H9 (cell line): ENCODE measurements around the gene GLUL. TPM values are rescaled to one million over a fixed set of nuclear protein-coding genes. Genes with fewer than 3 reads are reported as not detected.

ENCODE experiments used
- DNase-seq: peaks from one replicate; pipeline ENCODE4 v3.0.0-alpha.2; 2017
- H2AFZ ChIP-seq: one replicate; pipeline ENCODE4 v1.6.1; 2013; ENCODE audit warnings: mild to moderate bottlenecking, low read length, control low read depth, moderate library complexity
- H2AK5ac ChIP-seq: 2 replicates; pipeline ENCODE4 v1.6.1; 2013; ENCODE audit warnings: low read length, control low read depth, mixed read lengths; ENCODE audit not compliant: insufficient read length
- H2BK120ac ChIP-seq: one replicate; pipeline ENCODE4 v1.6.1; 2013; ENCODE audit warnings: low read depth, mild to moderate bottlenecking, low read length, control low read depth, inconsistent platforms; ENCODE audit not compliant: poor library complexity, severe bottlenecking
- H2BK12ac ChIP-seq: 2 replicates; pipeline ENCODE4 v1.6.1; 2013; ENCODE audit warnings: low read length, control low read depth, mixed read lengths, low read depth; ENCODE audit not compliant: insufficient read length
- H2BK15ac ChIP-seq: 2 replicates; pipeline ENCODE4 v1.6.1; 2013; ENCODE audit warnings: low read depth, low read length, control low read depth
- H2BK20ac ChIP-seq: one replicate; pipeline ENCODE4 v1.6.1; 2013; ENCODE audit warnings: low read depth, mild to moderate bottlenecking, low read length, control low read depth, inconsistent platforms; ENCODE audit not compliant: poor library complexity, severe bottlenecking
- H2BK5ac ChIP-seq: 2 replicates; pipeline ENCODE4 v1.6.1; 2013; ENCODE audit warnings: low read length, control low read depth, mixed read lengths; ENCODE audit not compliant: insufficient read length
- H3K14ac ChIP-seq: 2 replicates; pipeline ENCODE4 v1.6.1; 2013; ENCODE audit warnings: low read length, control low read depth; ENCODE audit not compliant: insufficient read depth
- H3K18ac ChIP-seq: 2 replicates; pipeline ENCODE4 v1.6.1; 2013; ENCODE audit warnings: low read depth, mild to moderate bottlenecking, mixed read lengths, low read length, control low read depth; ENCODE audit not compliant: insufficient read length
- H3K23ac ChIP-seq: 2 replicates; pipeline ENCODE4 v1.6.1; 2013; ENCODE audit warnings: low read length, control low read depth, mixed read lengths, low read depth; ENCODE audit not compliant: insufficient read length
- H3K23me2 ChIP-seq: 2 replicates; pipeline ENCODE4 v1.6.1; 2013; ENCODE audit warnings: low read depth, mild to moderate bottlenecking, mixed read lengths, low read length, control low read depth; ENCODE audit not compliant: insufficient read length, poor library complexity, severe bottlenecking
- H3K27ac ChIP-seq: 2 replicates; pipeline ENCODE4 v1.5.1; 2013; ENCODE audit warnings: low read length, control low read depth, mixed read lengths, low read depth; ENCODE audit not compliant: insufficient read length
- H3K27me3 ChIP-seq: 2 replicates; pipeline ENCODE4 v1.6.1; 2013; ENCODE audit warnings: low read length, control low read depth, inconsistent platforms; ENCODE audit not compliant: insufficient read depth
- H3K4ac ChIP-seq: 2 replicates; pipeline ENCODE4 v1.6.1; 2013; ENCODE audit warnings: low read depth, mild to moderate bottlenecking, control low read depth, inconsistent platforms, low read length, moderate library complexity
- H3K4me1 ChIP-seq: 2 replicates; pipeline ENCODE4 v1.6.1; 2013; ENCODE audit warnings: low read length, control low read depth, inconsistent platforms; ENCODE audit not compliant: insufficient read depth
- H3K4me2 ChIP-seq: 2 replicates; pipeline ENCODE4 v1.6.1; 2013; ENCODE audit warnings: low read length, control low read depth, mixed read lengths; ENCODE audit not compliant: insufficient read length, insufficient read depth
- H3K56ac ChIP-seq: 2 replicates; pipeline ENCODE4 v1.6.1; 2013; ENCODE audit warnings: low read depth, mild to moderate bottlenecking, mixed read lengths, low read length, control low read depth; ENCODE audit not compliant: insufficient read length
- H3K79me1 ChIP-seq: 2 replicates; pipeline ENCODE4 v1.6.1; 2013; ENCODE audit warnings: low read depth, mild to moderate bottlenecking, moderate library complexity, low read length, control low read depth, inconsistent platforms; ENCODE audit not compliant: insufficient read depth, poor library complexity, severe bottlenecking
- H3K79me2 ChIP-seq: 2 replicates; pipeline ENCODE4 v1.6.1; 2013; ENCODE audit warnings: low read length, control low read depth, inconsistent platforms; ENCODE audit not compliant: insufficient read depth
- H3K9ac ChIP-seq: 2 replicates; pipeline ENCODE4 v1.6.1; 2013; ENCODE audit warnings: low read length, control low read depth, mixed read lengths; ENCODE audit not compliant: insufficient read length; ENCODE audit errors: extremely low read depth
- H3K9me3 ChIP-seq: one replicate; pipeline ENCODE4 v1.6.1; 2013; ENCODE audit warnings: low read depth, low read length, inconsistent platforms; ENCODE audit not compliant: control insufficient read depth
- H3T11ph ChIP-seq: one replicate; pipeline ENCODE4 v1.6.1; 2013; ENCODE audit warnings: mild to moderate bottlenecking, low read length, control low read depth, inconsistent platforms
- H4K20me1 ChIP-seq: one replicate; pipeline ENCODE4 v1.6.1; 2013; ENCODE audit not compliant: control insufficient read depth, insufficient read length, insufficient read depth
- H4K5ac ChIP-seq: 2 replicates; pipeline ENCODE4 v1.6.1; 2013; ENCODE audit warnings: low read depth, mild to moderate bottlenecking, mixed read lengths, low read length, control low read depth; ENCODE audit not compliant: insufficient read length
- H4K8ac ChIP-seq: replicated peaks from 2 replicates; pipeline ENCODE4 v1.6.1; 2013; ENCODE audit warnings: low read length, control low read depth, mixed read lengths, low read depth; ENCODE audit not compliant: insufficient read length
- H4K91ac ChIP-seq: 2 replicates; pipeline ENCODE4 v1.6.1; 2013; ENCODE audit warnings: low read depth, mild to moderate bottlenecking, moderate library complexity, mixed read lengths, low read length, control low read depth; ENCODE audit not compliant: insufficient read length
- H3K27ac Mint-ChIP-seq, 3 experiments: 2 replicates in 2 of 3; 3 replicates in 1 of 3; pipeline ENCODE4 v1.8.0; 2020 to 2021; ENCODE audit warnings: mixed read lengths in 3 of 3, mild to moderate bottlenecking in 1 of 3, moderate library complexity in 1 of 3
- H3K27me3 Mint-ChIP-seq: 2 replicates; pipeline ENCODE4 v1.8.0; 2021; ENCODE audit warnings: low read depth, mild to moderate bottlenecking, moderate library complexity, mixed read lengths
- H3K36me3 Mint-ChIP-seq, 3 experiments: 2 replicates in 2 of 3; 3 replicates in 1 of 3; pipeline ENCODE4 v1.8.0; 2020 to 2021; ENCODE audit warnings: low read depth in 3 of 3, mixed read lengths in 3 of 3; ENCODE audit not compliant: insufficient read depth in 1 of 3
- H3K4me1 Mint-ChIP-seq, 2 experiments: 2 replicates each; pipeline ENCODE4 v1.8.0; 2020; ENCODE audit warnings: mixed read lengths in 2 of 2
- H3K4me3 Mint-ChIP-seq, 2 experiments: 2 replicates in 1 of 2; 3 replicates in 1 of 2; pipeline ENCODE4 v1.8.0; 2020 to 2021; ENCODE audit warnings: mild to moderate bottlenecking in 2 of 2, mixed read lengths in 2 of 2, moderate library complexity in 1 of 2
- H3K9me3 Mint-ChIP-seq, 2 experiments: 2 replicates in 1 of 2; 3 replicates in 1 of 2; pipeline ENCODE4 v1.8.0; 2020; ENCODE audit warnings: mild to moderate bottlenecking in 2 of 2, mixed read lengths in 2 of 2, moderate library complexity in 1 of 2
- CTCF ChIP-seq: fragments of 200-600 bp; sonication (generic); conservative IDR thresholded peaks from 3 replicates; pipeline ENCODE4 v1.8.0; 2021; ENCODE audit warnings: antibody characterized with exemption, mild to moderate bottlenecking
- WGBS: extraction: QIAGEN DNeasy Blood & Tissue Kit; methylation state at CpG from one replicate; pipeline ENCODE4 v1.1.7; 2013; ENCODE audit warnings: missing lambda C conversion rate, low lambda C conversion rate, mixed read lengths; ENCODE audit not compliant: insufficient read length; ENCODE audit errors: extremely low coverage; 5-methylcytosine and 5-hydroxymethylcytosine counted together
- total RNA-seq: library from RNA; stranded (reverse); gene quantifications from 2 replicates; pipeline ENCODE4 v1.2.1, GENCODE V29; 2021

Gene GLUL
- total RNA-seq, 1 experiment from 2014 or later = 332 TPM

DNA sequence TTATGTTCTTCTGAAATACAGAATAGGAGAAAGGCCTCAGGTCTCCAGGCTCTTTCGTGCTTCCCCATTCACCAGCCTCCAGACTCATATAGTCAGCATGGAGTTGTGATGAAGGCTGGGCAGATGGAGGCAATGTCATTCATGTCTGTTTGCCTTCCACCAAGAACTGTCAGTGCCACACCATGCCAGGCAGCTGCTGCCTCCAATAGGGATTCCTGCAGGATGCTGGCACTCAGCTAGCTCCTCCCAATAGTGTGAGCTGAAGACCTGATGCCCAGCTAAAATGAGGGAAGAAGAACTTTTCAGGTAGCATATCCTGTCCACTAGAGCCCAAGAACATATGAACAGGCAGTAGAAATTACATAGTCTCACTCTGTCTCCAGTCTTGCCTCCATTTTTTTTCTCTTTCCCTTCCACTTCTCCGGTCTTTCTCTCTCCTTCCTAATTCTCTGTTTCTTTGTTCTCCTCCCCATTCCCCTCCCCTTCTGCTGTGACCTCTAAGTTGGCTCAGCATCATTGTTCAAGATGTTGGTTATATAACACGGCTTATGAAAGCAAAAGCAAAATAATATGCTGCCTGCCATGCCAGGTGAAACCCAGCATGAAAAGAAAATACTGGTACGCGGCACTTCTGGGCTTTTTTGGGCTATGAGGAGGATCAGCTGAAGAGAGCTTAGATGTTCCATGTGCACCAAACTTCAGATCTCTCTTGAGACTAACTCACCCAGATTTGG is 17.3 kb downstream of the GLUL start:
- WGBS = no CpG with 5 or more reads among the region's 5 CpGs
- Histone ChIP-seq H3K23ac (no peak overlapping the region), H2BK20ac (no peak overlapping the region), H2BK15ac (no peak overlapping the region), H3K79me1 (no peaks in the 10 kb centered on the region), H3K27ac (no peak overlapping the region), H4K91ac (no peak overlapping the region), H3K14ac (no peak overlapping the region), H3K9ac (no peak overlapping the region), H2BK5ac (no peak overlapping the region), H3K4ac (no peak overlapping the region), H4K20me1 (no peaks in the 10 kb centered on the region), H2BK120ac (no peak overlapping the region), H2AFZ (no peak overlapping the region), H3K4me1 (no peaks in the 10 kb centered on the region), H2BK12ac (no peak overlapping the region), H4K5ac (no peak overlapping the region), H4K8ac (no peak overlapping the region), H3K56ac (no peak overlapping the region), H3K4me2 (no peak overlapping the region), H3K27me3 (no peaks in the 10 kb centered on the region), H3K79me2 (no peaks in the 10 kb centered on the region), H3K9me3 (no peaks in the 10 kb centered on the region), H3T11ph (no peak overlapping the region), H3K18ac (no peak overlapping the region), H3K23me2 (no peaks in the 10 kb centered on the region), H2AK5ac (no peak overlapping the region)
- peaks cover 0 to 6% of the 10 kb centered on the region in 2 experiments; a peak in 1 of 4 replicates for H3K4me1 Mint-ChIP-seq
- H3K27ac Mint-ChIP-seq = no peak overlapping the region; a peak in 1 of 7 replicates
- no peaks in the 10 kb centered on the region for H3K9me3 Mint-ChIP-seq
- H3K4me3 Mint-ChIP-seq = no peak overlapping the region
- H3K36me3 Mint-ChIP-seq = no peaks in the 10 kb centered on the region
- no peak for DNase-seq
- no peaks in the 10 kb centered on the region for H3K27me3 Mint-ChIP-seq
- TF ChIP-seq CTCF = no peak
